ENCODE data around the gene BRME1.

The BRME1 gene

DNA sequence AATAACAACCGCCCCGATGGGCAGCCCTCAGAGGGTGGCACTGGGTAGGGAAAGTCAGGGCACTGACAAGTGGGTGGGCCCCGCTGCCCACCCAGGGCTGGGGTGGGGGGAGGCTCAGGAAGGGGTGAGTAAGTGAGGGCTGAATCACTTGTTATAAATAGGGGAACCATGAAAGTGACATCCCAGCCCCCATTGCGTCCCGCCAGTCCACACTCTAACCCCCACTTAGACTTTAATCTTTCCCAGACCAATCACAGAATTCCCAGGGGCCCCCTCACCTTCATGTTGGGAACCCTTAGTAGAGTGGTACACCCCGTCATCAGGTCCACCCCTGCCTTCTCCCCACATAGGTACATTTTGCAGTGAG is 66.0 kb downstream of the BRME1 start:
- Histone ChIP-seq H3K27ac (ENCODE audit: low read length) (no peak overlapping the region), H3K27me3 (ENCODE audit: insufficient read depth, low read length) (no peaks in the 10 kb centered on the region; the same call in 1 of the 2 replicates), H3K9me3 (ENCODE audit: insufficient read depth, low read depth, low read length) (no peaks in the 10 kb centered on the region), H3K36me3 (ENCODE audit: insufficient read depth, low read depth, low read length) (peaks cover 6% of the 10 kb centered on the region; the same call in 1 of the 2 replicates), H3K9ac (ENCODE audit: low read depth, low read length) (no peak overlapping the region), H3K4me3 (ENCODE audit: low read length) (no peak overlapping the region), H3K4me1 (ENCODE audit: insufficient read depth, low read length) (peaks cover 18% of the 10 kb centered on the region)

DNA sequence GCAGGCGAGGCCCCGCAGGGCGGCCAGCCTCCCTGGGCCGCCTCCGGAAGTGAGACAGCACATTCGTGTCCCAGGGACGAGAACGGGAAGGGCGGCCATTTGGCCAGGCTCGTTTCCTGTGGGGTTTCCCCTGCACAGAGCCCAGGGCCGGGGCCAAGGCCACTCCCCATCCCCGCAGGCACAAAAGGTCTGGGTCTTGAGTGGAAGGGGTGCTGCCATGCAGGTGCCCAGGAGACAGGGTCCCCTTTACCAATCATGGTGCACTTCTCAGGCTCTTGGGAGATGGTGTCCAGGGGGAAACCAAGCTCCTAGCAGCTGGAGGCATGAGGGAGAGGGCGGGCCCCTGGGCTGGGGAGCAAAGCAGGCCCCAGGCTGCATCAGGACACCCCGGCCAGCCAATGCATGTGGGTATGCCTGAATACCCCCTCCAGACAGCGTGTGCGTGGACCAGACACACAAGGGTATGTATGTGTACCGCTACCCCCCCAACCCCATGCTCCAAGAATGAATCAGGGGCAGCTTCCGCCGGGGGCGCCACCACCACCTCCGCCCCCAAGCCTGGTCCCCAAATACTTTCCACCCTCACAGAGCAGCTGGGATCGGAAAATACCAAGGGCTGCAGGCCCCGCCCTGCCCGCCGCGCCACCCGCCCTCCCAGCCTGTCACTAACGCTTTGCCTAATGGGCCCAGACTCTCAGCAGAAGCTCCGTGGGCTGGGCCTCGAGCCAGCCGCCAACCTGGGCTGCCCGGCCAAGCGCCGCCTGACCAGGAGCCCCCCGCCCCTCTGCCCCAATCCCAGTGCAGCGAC is 66.6 kb downstream of the BRME1 start:
- H3K27ac ChIP-seq (ENCODE audit: low read length), result no peak overlapping the region
- no peaks in the 10 kb centered on the region for H3K9me3 ChIP-seq (ENCODE audit: insufficient read depth, low read depth, low read length)
- peaks cover 6% of the 10 kb centered on the region; the same call in 1 of the 2 replicates for H3K36me3 ChIP-seq (ENCODE audit: insufficient read depth, low read depth, low read length)
- H3K4me3 ChIP-seq (ENCODE audit: low read length), result no peak overlapping the region
- H3K27me3 ChIP-seq (ENCODE audit: insufficient read depth, low read length), result no peaks in the 10 kb centered on the region; the same call in 1 of the 2 replicates
- peaks cover 18% of the 10 kb centered on the region for H3K4me1 ChIP-seq (ENCODE audit: insufficient read depth, low read length)
- H3K9ac ChIP-seq (ENCODE audit: low read depth, low read length), result no peak overlapping the region

- Histone ChIP-seq H3K27ac (ENCODE audit: low read length) (no peak overlapping the region), H3K4me3 (ENCODE audit: low read length) (no peak overlapping the region), H3K36me3 (ENCODE audit: insufficient read depth, low read depth, low read length) (peaks cover 6% of the 10 kb centered on the region; the same call in 1 of the 2 replicates), H3K4me1 (ENCODE audit: insufficient read depth, low read length) (peaks cover 11% of the 10 kb centered on the region), H3K27me3 (ENCODE audit: insufficient read depth, low read length) (no peaks in the 10 kb centered on the region; the same call in 1 of the 2 replicates), H3K9me3 (ENCODE audit: insufficient read depth, low read depth, low read length) (no peaks in the 10 kb centered on the region), H3K9ac (ENCODE audit: low read depth, low read length) (no peak overlapping the region)
Measured at GRCh38 chr19:13838435-13839129, 67.3 kb downstream of the BRME1 start.

GRCh38 chr19:13835791-13836723 is 69.9 kb downstream of the BRME1 start:
- H3K36me3 ChIP-seq (ENCODE audit: insufficient read depth, low read depth, low read length), result peaks cover 7% of the 10 kb centered on the region; the same call in 1 of the 2 replicates
- H3K9ac ChIP-seq (ENCODE audit: low read depth, low read length), result no peak overlapping the region
- H3K4me3 ChIP-seq (ENCODE audit: low read length), result no peak overlapping the region
- H3K27me3 ChIP-seq (ENCODE audit: insufficient read depth, low read length), result no peaks in the 10 kb centered on the region
- H3K27ac ChIP-seq (ENCODE audit: low read length), result no peak overlapping the region
- peaks cover 7% of the 10 kb centered on the region; the same call in 1 of the 2 replicates for H3K4me1 ChIP-seq (ENCODE audit: insufficient read depth, low read length)
- H3K9me3 ChIP-seq (ENCODE audit: insufficient read depth, low read depth, low read length), result no peaks in the 10 kb centered on the region

- H3K9ac ChIP-seq (ENCODE audit: low read depth, low read length), result peak overlapping the region; percentile 22; the same call in 1 of the 2 replicates
- H3K9me3 ChIP-seq (ENCODE audit: insufficient read depth, low read depth, low read length), result no peaks in the 10 kb centered on the region
- no peaks in the 10 kb centered on the region for H3K27me3 ChIP-seq (ENCODE audit: insufficient read depth, low read length)
- H3K27ac ChIP-seq (ENCODE audit: low read length), result no peak overlapping the region
- peaks cover 7% of the 10 kb centered on the region; the same call in 1 of the 2 replicates for H3K4me1 ChIP-seq (ENCODE audit: insufficient read depth, low read length)
- H3K4me3 ChIP-seq (ENCODE audit: low read length), result peak overlapping the region; percentile 46; the same call in 1 of the 2 replicates
- peaks cover 19% of the 10 kb centered on the region; the same call in 1 of the 2 replicates for H3K36me3 ChIP-seq (ENCODE audit: insufficient read depth, low read depth, low read length)
Measured at GRCh38 chr19:13834244-13835069, 71.5 kb downstream of the BRME1 start.

DNA sequence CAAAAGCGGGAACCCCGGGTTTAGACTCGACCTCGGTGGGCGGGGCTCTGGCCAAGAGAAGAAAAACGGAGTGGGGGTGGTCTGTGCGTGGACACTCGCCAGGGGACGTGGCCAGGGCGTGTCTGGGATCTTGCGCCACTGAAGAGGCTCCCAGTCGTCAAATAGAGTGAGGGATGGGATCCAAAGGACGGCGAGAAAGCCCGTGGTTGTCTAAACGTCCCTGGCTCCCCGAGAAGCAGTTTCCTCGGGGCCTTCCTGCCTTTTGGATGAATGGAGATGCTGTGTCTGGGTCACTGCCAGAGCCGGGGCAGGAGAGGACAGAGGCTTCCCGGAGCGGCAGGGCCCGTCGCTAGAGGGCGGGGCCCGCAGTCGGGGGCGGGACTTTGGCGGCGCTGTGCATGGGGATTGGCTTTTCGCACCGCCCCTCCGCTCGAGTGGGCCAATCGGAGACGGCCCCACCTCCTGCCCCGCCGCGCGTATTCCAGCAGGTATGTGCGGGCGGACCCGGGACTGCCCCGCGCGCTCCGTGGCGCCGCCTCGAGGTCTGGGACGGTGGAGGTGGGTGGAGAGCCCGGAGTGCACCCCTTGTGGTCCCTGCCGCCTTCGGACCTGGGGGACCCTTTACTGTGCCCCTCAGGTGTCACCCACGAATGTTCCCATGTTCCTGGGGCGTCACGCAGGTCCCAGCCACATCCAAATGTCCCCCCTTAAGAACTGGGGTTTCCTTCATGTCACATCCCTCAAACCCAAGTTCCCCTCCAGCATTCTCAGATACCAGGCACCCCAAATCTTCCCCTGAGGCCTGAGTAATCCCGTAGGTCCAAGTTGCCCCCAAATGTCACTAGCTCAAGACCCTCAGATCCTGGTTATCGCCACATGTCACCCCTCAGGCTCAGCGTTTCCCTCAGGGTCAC is 72.3 kb downstream of the BRME1 start:
- peak overlapping the region; percentile 77 for H3K9ac ChIP-seq (ENCODE audit: low read depth, low read length)
- peaks cover 3% of the 10 kb centered on the region; the same call in 1 of the 2 replicates for H3K4me1 ChIP-seq (ENCODE audit: insufficient read depth, low read length)
- peak overlapping the region; percentile 84 for H3K27ac ChIP-seq (ENCODE audit: low read length)
- H3K9me3 ChIP-seq (ENCODE audit: insufficient read depth, low read depth, low read length), result no peaks in the 10 kb centered on the region
- H3K27me3 ChIP-seq (ENCODE audit: insufficient read depth, low read length), result no peaks in the 10 kb centered on the region
- peak overlapping the region; percentile 82 for H3K4me3 ChIP-seq (ENCODE audit: low read length)
- peaks cover 24% of the 10 kb centered on the region for H3K36me3 ChIP-seq (ENCODE audit: insufficient read depth, low read depth, low read length)
